ENCODE data around the gene CATSPER2.
"Not testable (repeated sequence)": the region's sequence is repeated elsewhere in the genome, so short reads cannot be mapped to it uniquely, and the experiment has no call there.

DNA sequence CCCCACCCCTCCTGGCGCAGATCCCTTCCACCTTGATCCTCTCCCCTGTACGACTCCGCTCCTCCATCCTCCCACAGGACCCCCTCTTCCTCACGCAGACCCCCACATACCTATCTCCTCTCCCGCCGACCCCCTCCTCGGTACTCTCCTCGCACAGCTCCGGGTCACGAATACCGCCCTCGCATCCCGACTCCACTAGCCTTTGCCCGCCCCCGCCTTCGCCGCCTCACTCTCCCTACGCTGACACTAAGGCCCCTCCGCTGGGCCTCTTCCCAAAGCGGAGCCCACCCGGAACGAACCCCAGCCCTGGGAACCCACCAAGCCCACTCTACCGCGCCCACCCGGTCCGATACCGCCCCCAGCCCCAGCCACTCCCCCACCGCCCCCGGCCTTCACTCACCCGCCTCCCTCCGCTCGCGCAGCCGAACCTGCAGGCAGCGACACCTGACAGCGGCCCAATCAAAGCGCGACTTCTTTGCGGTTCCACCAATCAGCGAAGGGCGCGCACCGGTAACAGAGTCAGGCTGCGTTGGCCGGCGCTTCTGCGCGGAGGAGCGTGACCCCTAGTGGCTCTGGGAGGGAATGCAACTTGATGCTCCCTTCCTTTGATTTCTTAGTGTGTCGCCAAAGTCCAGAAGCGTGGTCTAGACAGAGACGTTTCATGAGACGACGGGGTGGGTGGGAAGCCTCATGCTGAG, 41.1 kb upstream of the CATSPER2 start:
- TF ChIP-seq, protein P1, sequence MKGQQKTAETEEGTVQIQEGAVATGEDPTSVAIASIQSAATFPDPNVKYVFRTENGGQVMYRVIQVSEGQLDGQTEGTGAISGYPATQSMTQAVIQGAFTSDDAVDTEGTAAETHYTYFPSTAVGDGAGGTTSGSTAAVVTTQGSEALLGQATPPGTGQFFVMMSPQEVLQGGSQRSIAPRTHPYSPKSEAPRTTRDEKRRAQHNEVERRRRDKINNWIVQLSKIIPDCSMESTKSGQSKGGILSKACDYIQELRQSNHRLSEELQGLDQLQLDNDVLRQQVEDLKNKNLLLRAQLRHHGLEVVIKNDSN (IDR thresholded peaks at IDR 0.05; ENCODE audit: borderline replicate concordance, low read depth): not testable (repeated sequence)
- TF ChIP-seq, protein P2, sequence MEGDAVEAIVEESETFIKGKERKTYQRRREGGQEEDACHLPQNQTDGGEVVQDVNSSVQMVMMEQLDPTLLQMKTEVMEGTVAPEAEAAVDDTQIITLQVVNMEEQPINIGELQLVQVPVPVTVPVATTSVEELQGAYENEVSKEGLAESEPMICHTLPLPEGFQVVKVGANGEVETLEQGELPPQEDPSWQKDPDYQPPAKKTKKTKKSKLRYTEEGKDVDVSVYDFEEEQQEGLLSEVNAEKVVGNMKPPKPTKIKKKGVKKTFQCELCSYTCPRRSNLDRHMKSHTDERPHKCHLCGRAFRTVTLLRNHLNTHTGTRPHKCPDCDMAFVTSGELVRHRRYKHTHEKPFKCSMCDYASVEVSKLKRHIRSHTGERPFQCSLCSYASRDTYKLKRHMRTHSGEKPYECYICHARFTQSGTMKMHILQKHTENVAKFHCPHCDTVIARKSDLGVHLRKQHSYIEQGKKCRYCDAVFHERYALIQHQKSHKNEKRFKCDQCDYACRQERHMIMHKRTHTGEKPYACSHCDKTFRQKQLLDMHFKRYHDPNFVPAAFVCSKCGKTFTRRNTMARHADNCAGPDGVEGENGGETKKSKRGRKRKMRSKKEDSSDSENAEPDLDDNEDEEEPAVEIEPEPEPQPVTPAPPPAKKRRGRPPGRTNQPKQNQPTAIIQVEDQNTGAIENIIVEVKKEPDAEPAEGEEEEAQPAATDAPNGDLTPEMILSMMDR (IDR thresholded peaks at IDR 0.05): not testable (repeated sequence)
- not testable (repeated sequence) for TF ChIP-seq CHD2 (IDR thresholded peaks at IDR 0.05; ENCODE audit: low read length, partially characterized antibody); GABPA (IDR thresholded peaks at IDR 0.05; ENCODE audit: low read depth); FOXJ3 (CRISPR knock-in tag; IDR thresholded peaks at IDR 0.05); RFX5 (IDR thresholded peaks at IDR 0.05; ENCODE audit: low read length); NRF1 (IDR thresholded peaks at IDR 0.05; ENCODE audit: low read depth, low read length); JUND (IDR thresholded peaks at IDR 0.05)
- TF ChIP-seq, protein P3, sequence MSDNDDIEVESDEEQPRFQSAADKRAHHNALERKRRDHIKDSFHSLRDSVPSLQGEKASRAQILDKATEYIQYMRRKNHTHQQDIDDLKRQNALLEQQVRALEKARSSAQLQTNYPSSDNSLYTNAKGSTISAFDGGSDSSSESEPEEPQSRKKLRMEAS (IDR thresholded peaks at IDR 0.05; ENCODE audit: low read depth): not testable (repeated sequence)
- TF ChIP-seq, protein P4, sequence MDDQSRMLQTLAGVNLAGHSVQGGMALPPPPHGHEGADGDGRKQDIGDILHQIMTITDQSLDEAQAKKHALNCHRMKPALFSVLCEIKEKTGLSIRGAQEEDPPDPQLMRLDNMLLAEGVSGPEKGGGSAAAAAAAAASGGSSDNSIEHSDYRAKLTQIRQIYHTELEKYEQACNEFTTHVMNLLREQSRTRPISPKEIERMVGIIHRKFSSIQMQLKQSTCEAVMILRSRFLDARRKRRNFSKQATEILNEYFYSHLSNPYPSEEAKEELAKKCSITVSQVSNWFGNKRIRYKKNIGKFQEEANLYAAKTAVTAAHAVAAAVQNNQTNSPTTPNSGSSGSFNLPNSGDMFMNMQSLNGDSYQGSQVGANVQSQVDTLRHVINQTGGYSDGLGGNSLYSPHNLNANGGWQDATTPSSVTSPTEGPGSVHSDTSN (IDR thresholded peaks at IDR 0.05): not testable (repeated sequence)

All from SK-N-SH (cell line).